HepG2 (cell line): Measurements from ENCODE around the gene DPAGT1. TPM values are rescaled to one million over a fixed set of nuclear protein-coding genes. Genes with fewer than 3 reads are reported as not detected.
A peak's percentile ranks its signal among the peaks of the same experiment; 100 is the strongest.

Experiments used
- ATF5 ChIP-seq: sonication (generic); formaldehyde crosslinking; IDR thresholded peaks from 2 replicates; pipeline ENCODE4 v1.4.0; 2020; ENCODE audit warnings: mild to moderate bottlenecking, low read depth, missing genetic modification reagents
- CTCF ChIP-seq: sonication (generic); formaldehyde crosslinking; IDR thresholded peaks from 2 replicates; pipeline ENCODE4 v1.5.0; 2020; ENCODE audit warnings: mild to moderate bottlenecking, missing genetic modification reagents, moderate library complexity
- NFYC ChIP-seq: IDR thresholded peaks from 2 replicates; pipeline ENCODE4 v1.6.1; 2016; ENCODE audit warnings: missing genetic modification reagents, missing compliant biosample characterization
- RELA ChIP-seq: sonication (generic); formaldehyde crosslinking; IDR thresholded peaks from 2 replicates; pipeline ENCODE4 v1.4.0; 2020; ENCODE audit warnings: missing genetic modification reagents
- THAP8 ChIP-seq: sonication (generic); formaldehyde crosslinking; IDR thresholded peaks from 2 replicates; pipeline ENCODE4 v1.5.1; 2020; ENCODE audit warnings: missing genetic modification reagents, mild to moderate bottlenecking, borderline replicate concordance
- U2AF1 ChIP-seq: fragments of 200-400 bp; formaldehyde crosslinking; optimal IDR thresholded peaks from 2 replicates; pipeline ENCODE3; 2017; ENCODE audit warnings: mild to moderate bottlenecking, low read depth, low read length
- ZBTB25 ChIP-seq: IDR thresholded peaks from 2 replicates; pipeline ENCODE4 v1.6.1; 2018; ENCODE audit warnings: missing genetic modification reagents
- ZC3H13 ChIP-seq: sonication (generic); formaldehyde crosslinking; IDR thresholded peaks from 2 replicates; pipeline ENCODE4 v1.8.1; 2023; ENCODE audit warnings: mild to moderate bottlenecking, missing genetic modification reagents, moderate library complexity
- ZC3H4 ChIP-seq: sonication (generic); formaldehyde crosslinking; IDR thresholded peaks from 2 replicates; pipeline ENCODE4 v1.4.0; 2020; ENCODE audit warnings: missing genetic modification reagents, borderline replicate concordance
- ZFAT ChIP-seq: sonication (generic); formaldehyde crosslinking; conservative IDR thresholded peaks from 2 replicates; pipeline ENCODE4 v1.8.1; 2023; ENCODE audit warnings: missing genetic modification reagents, inconsistent platforms
- ZFP91 ChIP-seq: sonication (generic); formaldehyde crosslinking; IDR thresholded peaks from 2 replicates; pipeline ENCODE4 v1.9.0; 2022; ENCODE audit warnings: missing genetic modification reagents, mild to moderate bottlenecking, borderline replicate concordance
- ZNF234 ChIP-seq: sonication (generic); formaldehyde crosslinking; conservative IDR thresholded peaks from 2 replicates; pipeline ENCODE4 v1.5.1; 2020; ENCODE audit warnings: mild to moderate bottlenecking, missing genetic modification reagents
- ZNF598 ChIP-seq: sonication (generic); formaldehyde crosslinking; IDR thresholded peaks from 2 replicates; pipeline ENCODE4 v1.5.1; 2020; ENCODE audit warnings: mild to moderate bottlenecking, missing genetic modification reagents, borderline replicate concordance
- ZNF691 ChIP-seq: sonication (generic); formaldehyde crosslinking; IDR thresholded peaks from 2 replicates; pipeline ENCODE4 v1.4.0; 2020; ENCODE audit warnings: missing genetic modification reagents, low read depth, mild to moderate bottlenecking, borderline replicate concordance
- ZNF761 ChIP-seq: sonication (generic); formaldehyde crosslinking; conservative IDR thresholded peaks from 2 replicates; pipeline ENCODE4 v1.4.0; 2020; ENCODE audit warnings: mild to moderate bottlenecking, missing genetic modification reagents
- ZNF788 ChIP-seq: sonication (generic); formaldehyde crosslinking; IDR thresholded peaks from 2 replicates; pipeline ENCODE4 v1.5.0; 2020; ENCODE audit warnings: mild to moderate bottlenecking, missing genetic modification reagents, borderline replicate concordance
- polyA plus RNA-seq, 8 experiments: library from polyadenylated mRNA; depleted of rRNA in 3 of 8; stranded (reverse) in 7 of 8; unstranded in 1 of 8; fragments of >200 nt; fragmentation: Illumina TruSeq in 4 of 8; extraction: Trizol in 4 of 8; gene quantifications; 2 replicates each; pipeline versions ENCODE4 v1.2.1 to v1.2.3, GENCODE V29; 2011 to 2016; ENCODE audit warnings: low read depth in 4 of 8, missing spikeins in 1 of 8, mixed read lengths in 1 of 8; ENCODE audit not compliant: insufficient read depth in 1 of 8
- total RNA-seq, 5 experiments: library from RNA; depleted of rRNA; stranded (reverse); fragments of >200 nt; fragmentation: Illumina TruSeq; extraction: Trizol; gene quantifications; 2 replicates each; pipeline ENCODE4 v1.2.3, GENCODE V29; 2016; ENCODE audit warnings: low read depth in 1 of 5
- TF ChIP-seq, protein P1 (sequence below), 2 experiments: sonication (generic) in 1 of 2; formaldehyde crosslinking in 1 of 2; IDR thresholded peaks; 2 replicates each; pipeline versions ENCODE4 v1.4.0 to v1.6.1; 2018 to 2020; ENCODE audit warnings: missing genetic modification reagents in 2 of 2, borderline replicate concordance in 1 of 2, low read depth in 1 of 2, mild to moderate bottlenecking in 1 of 2, missing biosample characterization in 1 of 2
- TF ChIP-seq, protein P2 (sequence below): sonication (generic); formaldehyde crosslinking; IDR thresholded peaks from 2 replicates; pipeline ENCODE4 v1.8.0; 2022; ENCODE audit warnings: mild to moderate bottlenecking, missing genetic modification reagents; ENCODE audit not compliant: insufficient replicate concordance

The DPAGT1 gene
- total and polyA plus RNA-seq, 2 of the 13 experiments (the other 11 are each of a cell fraction or from before 2014, with no cell fraction given): 37.6 to 70.7 TPM

DNA sequence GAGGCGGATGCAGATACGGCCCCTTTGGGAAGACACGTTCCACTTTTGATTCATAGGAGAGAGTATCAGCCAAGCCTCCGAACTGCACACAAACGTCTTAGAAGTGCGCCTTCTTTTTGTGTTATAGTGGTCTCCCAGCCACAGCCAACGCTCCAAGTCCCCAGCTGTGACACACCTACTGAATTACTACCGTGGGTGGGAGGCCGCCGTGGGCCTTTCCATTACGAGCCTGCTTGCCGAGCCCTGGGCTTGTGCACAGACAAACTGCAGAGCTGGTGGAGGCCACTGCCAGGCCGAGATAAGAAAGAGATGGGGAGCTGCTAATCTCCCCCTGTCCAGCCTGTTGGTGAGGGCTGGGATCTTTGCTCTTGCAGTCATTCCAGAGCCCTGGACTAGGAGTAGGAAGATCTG is 16.2 kb downstream of the DPAGT1 start (continued):
- no peak for TF ChIP-seq RELA (CRISPR knock-in tag)
- TF ChIP-seq ZNF691 (CRISPR knock-in tag): no peak
- TF ChIP-seq ZNF234 (CRISPR knock-in tag): no peak
- no peak for TF ChIP-seq ZNF788
- no peak for TF ChIP-seq U2AF1
- peak; percentile 96; the same call in 1 of the 2 replicates for TF ChIP-seq ZFP91 (CRISPR knock-in tag)
- TF ChIP-seq, protein P1, sequence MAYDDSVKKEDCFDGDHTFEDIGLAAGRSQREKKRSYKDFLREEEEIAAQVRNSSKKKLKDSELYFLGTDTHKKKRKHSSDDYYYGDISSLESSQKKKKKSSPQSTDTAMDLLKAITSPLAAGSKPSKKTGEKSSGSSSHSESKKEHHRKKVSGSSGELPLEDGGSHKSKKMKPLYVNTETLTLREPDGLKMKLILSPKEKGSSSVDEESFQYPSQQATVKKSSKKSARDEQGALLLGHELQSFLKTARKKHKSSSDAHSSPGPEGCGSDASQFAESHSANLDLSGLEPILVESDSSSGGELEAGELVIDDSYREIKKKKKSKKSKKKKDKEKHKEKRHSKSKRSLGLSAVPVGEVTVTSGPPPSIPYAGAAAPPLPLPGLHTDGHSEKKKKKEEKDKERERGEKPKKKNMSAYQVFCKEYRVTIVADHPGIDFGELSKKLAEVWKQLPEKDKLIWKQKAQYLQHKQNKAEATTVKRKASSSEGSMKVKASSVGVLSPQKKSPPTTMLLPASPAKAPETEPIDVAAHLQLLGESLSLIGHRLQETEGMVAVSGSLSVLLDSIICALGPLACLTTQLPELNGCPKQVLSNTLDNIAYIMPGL (CRISPR knock-in tag; IDR thresholded peaks at IDR 0.05; ENCODE audit: borderline replicate concordance in 1 of 2, low read depth in 1 of 2): 0 out of 4 replicates have a peak, but pooled peaks of 1 of the 2 experiments have one; percentile 7
- TF ChIP-seq NFYC (CRISPR knock-in tag): no peak
- no peak for TF ChIP-seq ZBTB25 (CRISPR knock-in tag)
- TF ChIP-seq CTCF: no peak
- TF ChIP-seq ZFAT (CRISPR knock-in tag): no peak
- TF ChIP-seq ZC3H13: no peak
- no peak for TF ChIP-seq ZNF598 (CRISPR knock-in tag)
- TF ChIP-seq ATF5 (CRISPR knock-in tag): no peak
- TF ChIP-seq, protein P2, sequence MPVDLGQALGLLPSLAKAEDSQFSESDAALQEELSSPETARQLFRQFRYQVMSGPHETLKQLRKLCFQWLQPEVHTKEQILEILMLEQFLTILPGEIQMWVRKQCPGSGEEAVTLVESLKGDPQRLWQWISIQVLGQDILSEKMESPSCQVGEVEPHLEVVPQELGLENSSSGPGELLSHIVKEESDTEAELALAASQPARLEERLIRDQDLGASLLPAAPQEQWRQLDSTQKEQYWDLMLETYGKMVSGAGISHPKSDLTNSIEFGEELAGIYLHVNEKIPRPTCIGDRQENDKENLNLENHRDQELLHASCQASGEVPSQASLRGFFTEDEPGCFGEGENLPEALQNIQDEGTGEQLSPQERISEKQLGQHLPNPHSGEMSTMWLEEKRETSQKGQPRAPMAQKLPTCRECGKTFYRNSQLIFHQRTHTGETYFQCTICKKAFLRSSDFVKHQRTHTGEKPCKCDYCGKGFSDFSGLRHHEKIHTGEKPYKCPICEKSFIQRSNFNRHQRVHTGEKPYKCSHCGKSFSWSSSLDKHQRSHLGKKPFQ (CRISPR knock-in tag): no peak
- TF ChIP-seq THAP8: no peak
- TF ChIP-seq ZNF761 (CRISPR knock-in tag): no peak
- TF ChIP-seq ZC3H4 (CRISPR knock-in tag): no peak
